NOMO-1 treated with DMSO at 0.1 percent for 48 hours (cell line): ENCODE results near the gene SPATA24.
"Not testable (repeated sequence)": the region's sequence is repeated elsewhere in the genome, so short reads cannot be mapped to it uniquely, and the experiment has no call there.

Experiments used
- DNase-seq: peaks from one replicate; lab custom pipeline; 2025; ENCODE audit not compliant: unreplicated experiment; lab: John Stamatoyannopoulos, UW

SPATA24 gene

DNA sequence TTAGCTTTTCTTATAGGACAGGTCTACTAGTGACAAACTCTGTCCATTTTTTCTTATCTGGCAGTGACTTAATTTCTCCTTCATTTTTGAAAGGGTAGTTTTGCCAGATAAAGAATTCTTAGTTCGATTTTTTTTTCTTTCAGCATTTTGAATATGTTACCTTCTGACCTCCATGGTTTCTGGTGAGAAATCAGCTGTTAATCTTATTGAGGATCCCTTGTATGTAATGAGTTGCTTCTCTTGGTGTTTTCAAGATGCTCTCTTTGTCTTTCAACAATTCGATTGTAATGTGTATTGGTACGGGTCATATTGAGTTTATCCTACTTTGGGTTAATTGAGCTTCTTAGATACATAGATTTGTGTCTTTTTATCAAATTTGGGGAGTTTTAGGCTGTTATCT, 49.7 kb downstream of the SPATA24 start:
- no peak for DNase-seq

DNA sequence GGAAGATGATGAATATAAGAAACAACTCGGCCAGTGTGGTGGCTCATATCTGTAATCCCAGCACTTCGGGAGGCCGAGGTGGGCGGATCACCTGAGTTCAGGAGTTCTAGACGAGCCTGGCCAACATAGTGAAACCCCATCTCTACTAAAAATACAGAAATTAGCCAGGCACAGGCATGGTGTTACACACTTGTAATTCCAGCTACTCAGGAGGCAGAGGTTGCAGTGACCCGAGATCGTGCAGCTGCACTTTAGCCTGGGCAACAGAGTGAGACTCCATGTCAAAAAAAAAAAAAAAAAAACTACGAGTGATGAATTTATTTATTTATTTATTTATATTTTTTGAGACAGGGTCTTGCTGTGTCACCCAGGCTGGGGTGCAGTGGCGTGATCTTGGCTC, 56.0 kb downstream of the SPATA24 start:
- DNase-seq: not testable (repeated sequence)
